HT-29 (cell line): ENCODE data around the gene KHK. TPM values are rescaled to one million over a fixed set of nuclear protein-coding genes. Genes with fewer than 3 reads are reported as not detected.

Source experiments
- total RNA-seq: library from RNA; depleted of rRNA; stranded (reverse); fragments of >200 nt; shearing (Covaris generic); gene quantifications from 2 replicates; pipeline ENCODE4 v1.2.3, GENCODE V29; 2014; rRNA removed

The KHK gene
- total RNA-seq, 1 experiment from 2014 or later, result 4.2 TPM

Other genes with a start within 250 kb of the KHK start
- not detected in 2 replicates for gene DPYSL5, start 238.6 kb upstream of the KHK start, total RNA-seq
- gene MAPRE3, start 116.1 kb upstream of the KHK start, total RNA-seq, result 6.9 and 7.4 TPM in 2 replicates
- gene TMEM214, start 53.8 kb upstream of the KHK start, total RNA-seq, result 35.6 and 42.0 TPM in 2 replicates
- gene AGBL5, start 35.1 kb upstream of the KHK start, total RNA-seq, result 28.1 and 34.5 TPM in 2 replicates
- 107 and 127 TPM in 2 replicates for gene OST4, start 15.1 kb upstream of the KHK start, total RNA-seq
- 0.65 and 1.1 TPM in 2 replicates for gene EMILIN1, start 8.2 kb upstream of the KHK start, total RNA-seq
- gene CGREF1, start 32.4 kb downstream of the KHK start, total RNA-seq, result 38.2 and 42.0 TPM in 2 replicates
- not detected in 2 replicates for gene ABHD1, start 37.0 kb downstream of the KHK start, total RNA-seq
- 84.6 and 96.2 TPM in 2 replicates for gene PREB, start 47.9 kb downstream of the KHK start, total RNA-seq
- not detected in 2 replicates for gene PRR30, start 52.6 kb downstream of the KHK start, total RNA-seq
- not detected in 2 replicates for gene TCF23, start 62.2 kb downstream of the KHK start, total RNA-seq
- gene ATRAID, start 125.3 kb downstream of the KHK start, total RNA-seq, result 75.0 and 86.6 TPM in 2 replicates
- gene SLC5A6, start 125.5 kb downstream of the KHK start, total RNA-seq, result 48.8 and 55.0 TPM in 2 replicates
- 78.5 and 88.5 TPM in 2 replicates for gene CAD, start 130.6 kb downstream of the KHK start, total RNA-seq
- not detected in 2 replicates for gene SLC30A3, start 176.3 kb downstream of the KHK start, total RNA-seq
- not detected in 2 replicates for gene DNAJC5G, start 188.7 kb downstream of the KHK start, total RNA-seq
- 5.8 and 7.1 TPM in 2 replicates for gene TRIM54, start 195.7 kb downstream of the KHK start, total RNA-seq
- 4.9 and 5.6 TPM in 2 replicates for gene UCN, start 221.7 kb downstream of the KHK start, total RNA-seq
- 37.3 and 40.5 TPM in 2 replicates for gene MPV17, start 236.3 kb downstream of the KHK start, total RNA-seq